Nephron (organoid): ENCODE data around the gene ZNF280B.

Source experiments
- H3K27ac Mint-ChIP-seq, 3 experiments: 2 replicates each; pipeline ENCODE4 v1.8.0; 2020; ENCODE audit warnings: mixed read lengths in 3 of 3, mild to moderate bottlenecking in 2 of 3, moderate library complexity in 1 of 3
- H3K27me3 Mint-ChIP-seq: 2 replicates; pipeline ENCODE4 v1.8.0; 2021; ENCODE audit warnings: low read depth, mild to moderate bottlenecking, moderate library complexity, mixed read lengths
- H3K36me3 Mint-ChIP-seq: 2 replicates; pipeline ENCODE4 v1.8.0; 2020; ENCODE audit warnings: low read depth, mixed read lengths
- H3K4me1 Mint-ChIP-seq: 2 replicates; pipeline ENCODE4 v1.8.0; 2020; ENCODE audit warnings: mixed read lengths
- H3K4me3 Mint-ChIP-seq, 3 experiments: 2 replicates each; pipeline ENCODE4 v1.8.0; 2020; ENCODE audit warnings: mild to moderate bottlenecking in 3 of 3, mixed read lengths in 3 of 3, moderate library complexity in 2 of 3
- H3K9me3 Mint-ChIP-seq: 2 replicates; pipeline ENCODE4 v1.8.0; 2020; ENCODE audit warnings: mixed read lengths
- TF ChIP-seq, protein P1 (sequence below), 3 experiments: fragments of 200-600 bp; sonication (generic); IDR thresholded peaks; one replicate each; pipeline ENCODE4 v1.5.0; 2021; ENCODE audit warnings: antibody characterized with exemption in 3 of 3; ENCODE audit not compliant: unreplicated experiment in 3 of 3

The ZNF280B gene

DNA sequence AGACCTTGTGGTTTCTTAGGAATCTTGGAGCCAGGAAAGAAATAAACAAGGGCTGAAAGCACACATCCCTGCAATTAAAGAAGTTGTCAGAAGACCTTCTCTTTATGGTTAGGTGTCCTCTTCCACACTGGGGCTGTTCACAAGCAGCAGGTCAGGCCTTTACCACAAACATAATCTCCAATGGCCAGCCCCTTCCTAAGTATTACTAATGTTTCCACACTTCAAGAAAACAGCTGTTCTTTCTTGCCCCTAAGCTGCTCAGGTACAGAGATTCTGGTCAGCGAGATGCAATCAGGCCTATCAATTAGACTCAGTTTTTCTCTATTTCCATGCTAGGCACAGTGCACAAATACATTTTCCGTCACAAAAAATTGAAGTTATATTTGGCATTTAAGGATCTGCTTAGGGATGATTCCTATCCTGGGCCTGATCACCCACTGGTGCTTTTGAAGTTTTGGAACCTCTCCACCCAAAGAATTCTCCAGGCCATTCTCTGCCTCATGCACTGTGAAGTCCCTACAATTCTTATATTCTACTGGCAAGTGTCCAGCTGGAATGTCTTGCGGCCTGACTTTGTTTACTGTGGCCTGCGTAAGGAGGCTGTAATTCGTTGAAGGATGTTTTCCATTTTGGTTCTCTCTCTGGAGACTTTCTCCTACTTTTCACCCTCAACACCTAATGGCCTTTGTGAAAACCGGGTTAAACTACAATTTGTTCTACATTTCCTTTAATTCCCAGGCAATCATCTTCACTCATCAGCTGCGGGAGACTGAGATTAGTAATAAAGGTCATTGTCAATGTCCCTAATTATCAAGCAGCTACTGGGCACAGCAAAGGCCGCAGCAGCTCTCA, 45.4 kb upstream of the ZNF280B start:
- peaks cover 24% of the 10 kb centered on the region for H3K27me3 Mint-ChIP-seq
- H3K4me1 Mint-ChIP-seq: no peaks in the 10 kb centered on the region
- TF ChIP-seq, protein P1, sequence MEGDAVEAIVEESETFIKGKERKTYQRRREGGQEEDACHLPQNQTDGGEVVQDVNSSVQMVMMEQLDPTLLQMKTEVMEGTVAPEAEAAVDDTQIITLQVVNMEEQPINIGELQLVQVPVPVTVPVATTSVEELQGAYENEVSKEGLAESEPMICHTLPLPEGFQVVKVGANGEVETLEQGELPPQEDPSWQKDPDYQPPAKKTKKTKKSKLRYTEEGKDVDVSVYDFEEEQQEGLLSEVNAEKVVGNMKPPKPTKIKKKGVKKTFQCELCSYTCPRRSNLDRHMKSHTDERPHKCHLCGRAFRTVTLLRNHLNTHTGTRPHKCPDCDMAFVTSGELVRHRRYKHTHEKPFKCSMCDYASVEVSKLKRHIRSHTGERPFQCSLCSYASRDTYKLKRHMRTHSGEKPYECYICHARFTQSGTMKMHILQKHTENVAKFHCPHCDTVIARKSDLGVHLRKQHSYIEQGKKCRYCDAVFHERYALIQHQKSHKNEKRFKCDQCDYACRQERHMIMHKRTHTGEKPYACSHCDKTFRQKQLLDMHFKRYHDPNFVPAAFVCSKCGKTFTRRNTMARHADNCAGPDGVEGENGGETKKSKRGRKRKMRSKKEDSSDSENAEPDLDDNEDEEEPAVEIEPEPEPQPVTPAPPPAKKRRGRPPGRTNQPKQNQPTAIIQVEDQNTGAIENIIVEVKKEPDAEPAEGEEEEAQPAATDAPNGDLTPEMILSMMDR (IDR thresholded peaks at IDR 0.05; ENCODE audit: unreplicated experiment in 3 of 3): no peak
- H3K4me3 Mint-ChIP-seq: no peak overlapping the region
- H3K9me3 Mint-ChIP-seq: no peaks in the 10 kb centered on the region
- no peaks in the 10 kb centered on the region for H3K36me3 Mint-ChIP-seq
- no peak overlapping the region for H3K27ac Mint-ChIP-seq

DNA sequence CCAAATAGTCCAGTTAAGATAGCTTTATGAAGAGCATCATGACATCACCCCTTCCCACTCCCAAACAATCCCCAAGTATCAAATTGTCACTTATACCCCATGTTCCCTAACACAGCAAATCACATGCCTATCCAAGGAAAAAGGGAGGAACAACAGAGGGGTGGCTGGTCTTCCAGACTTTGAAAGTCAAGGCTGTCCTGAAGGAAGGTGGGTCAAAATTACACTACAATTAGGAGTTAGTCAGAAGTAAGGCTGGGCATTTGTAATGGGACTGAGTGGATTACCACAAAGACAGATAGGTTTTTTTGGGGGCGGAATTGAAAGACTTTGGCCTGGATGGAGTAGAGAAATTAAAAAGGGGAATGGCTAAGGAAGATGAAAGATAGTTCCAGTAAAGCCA, 44.6 kb upstream of the ZNF280B start:
- no peaks in the 10 kb centered on the region for H3K36me3 Mint-ChIP-seq
- no peaks in the 10 kb centered on the region for H3K9me3 Mint-ChIP-seq
- no peaks in the 10 kb centered on the region for H3K4me1 Mint-ChIP-seq
- peaks cover 32% of the 10 kb centered on the region for H3K27me3 Mint-ChIP-seq
- H3K4me3 Mint-ChIP-seq: no peak overlapping the region
- TF ChIP-seq, protein P1 (IDR thresholded peaks at IDR 0.05; ENCODE audit: unreplicated experiment in 3 of 3): no peak
- no peak overlapping the region for H3K27ac Mint-ChIP-seq

DNA sequence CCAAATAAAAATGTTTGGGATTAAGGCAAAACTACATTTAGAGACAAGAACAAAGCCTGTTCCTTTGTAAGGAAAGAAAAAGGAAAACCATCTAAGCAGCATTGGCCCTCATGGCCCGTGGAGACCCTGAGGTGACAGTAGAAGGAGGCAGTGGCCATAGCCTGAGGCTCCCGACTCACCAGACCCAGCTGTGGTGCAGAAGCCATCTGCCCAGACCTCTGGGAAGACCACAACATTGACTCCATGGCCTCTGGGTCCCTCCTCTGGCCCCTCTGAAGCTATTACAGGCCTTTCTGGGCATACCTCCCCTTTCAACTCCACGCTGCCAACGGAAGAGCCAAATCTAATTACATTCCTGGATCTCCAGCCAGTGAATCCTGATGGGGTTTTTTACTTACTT, 44.1 kb upstream of the ZNF280B start:
- Mint-ChIP-seq H3K36me3 (no peaks in the 10 kb centered on the region), H3K27ac (no peak overlapping the region), H3K4me1 (no peaks in the 10 kb centered on the region), H3K27me3 (peaks cover 37% of the 10 kb centered on the region), H3K4me3 (no peak overlapping the region), H3K9me3 (no peaks in the 10 kb centered on the region)
- TF ChIP-seq, protein P1 (IDR thresholded peaks at IDR 0.05; ENCODE audit: unreplicated experiment in 3 of 3): no peak

DNA sequence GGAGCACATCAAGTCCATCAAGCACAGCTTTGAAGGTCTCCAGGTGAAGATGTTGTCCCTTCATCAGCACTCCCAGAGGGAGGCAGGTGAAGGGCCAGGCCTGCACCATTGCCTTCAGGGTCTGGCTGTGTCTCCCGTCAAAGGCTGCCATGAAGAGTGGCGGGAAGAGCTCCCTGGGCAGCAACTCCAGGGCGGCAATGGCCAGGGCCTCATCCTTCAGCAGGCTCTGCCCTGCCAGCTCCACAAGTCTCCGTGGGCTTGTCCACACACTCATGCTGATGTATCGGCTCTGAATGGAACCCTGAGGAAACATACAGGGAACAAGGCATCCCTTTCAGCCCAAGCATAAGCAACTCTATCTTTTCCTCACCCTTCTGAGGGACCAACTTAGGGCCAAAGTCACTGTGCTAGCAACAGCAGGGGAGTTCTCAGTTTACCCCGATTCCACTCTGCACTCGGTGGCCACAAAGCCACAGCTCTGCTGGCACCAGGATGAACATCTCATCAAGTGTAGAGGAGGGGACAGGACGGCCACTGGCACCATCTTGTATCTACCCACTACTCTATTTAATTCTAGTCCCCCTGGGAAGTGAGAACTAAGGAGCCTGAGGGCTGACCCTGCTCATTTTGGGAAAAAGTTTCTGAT, 42.4 kb upstream of the ZNF280B start:
- no peaks in the 10 kb centered on the region for H3K36me3 Mint-ChIP-seq
- TF ChIP-seq, protein P1 (IDR thresholded peaks at IDR 0.05; ENCODE audit: unreplicated experiment in 3 of 3): no peak

DNA sequence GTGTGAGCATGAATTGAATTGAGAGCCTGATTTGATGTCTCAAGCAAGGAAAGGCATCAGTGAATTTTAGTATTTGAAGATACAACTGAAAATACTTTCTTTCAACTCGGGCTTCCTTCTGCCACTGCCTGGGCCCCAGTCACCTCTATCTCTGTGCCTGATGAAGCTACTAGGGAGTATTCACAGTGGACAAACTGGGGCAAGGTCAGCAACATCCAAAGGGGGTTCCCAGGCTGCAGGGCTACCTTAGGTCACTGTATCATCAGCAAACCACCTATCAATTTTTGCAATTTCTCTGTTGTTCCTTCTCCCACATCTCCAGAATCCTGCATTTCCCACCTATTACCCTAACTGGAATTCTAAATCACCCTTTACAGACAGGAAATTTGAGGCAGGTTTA, 40.4 kb upstream of the ZNF280B start:
- Mint-ChIP-seq H3K9me3 (no peaks in the 10 kb centered on the region), H3K4me3 (no peak overlapping the region), H3K36me3 (no peaks in the 10 kb centered on the region), H3K27ac (no peak overlapping the region), H3K27me3 (peaks cover 35% of the 10 kb centered on the region), H3K4me1 (no peaks in the 10 kb centered on the region)
- TF ChIP-seq, protein P1 (IDR thresholded peaks at IDR 0.05; ENCODE audit: unreplicated experiment in 3 of 3): no peak

More for the DNA sequence above, 42.4 kb upstream of the ZNF280B start:
- no peak overlapping the region for H3K27ac Mint-ChIP-seq
- H3K4me3 Mint-ChIP-seq: no peak overlapping the region
- no peaks in the 10 kb centered on the region for H3K9me3 Mint-ChIP-seq
- H3K27me3 Mint-ChIP-seq: peaks cover 39% of the 10 kb centered on the region
- no peaks in the 10 kb centered on the region for H3K4me1 Mint-ChIP-seq
